Thyroid gland (tissue), 4 donors: ENCODE measurements around the gene SHISA9.

Experiments
- POLR2A ChIP-seq, 2 donors: fragments of 450-650 bp; IDR thresholded peaks; one replicate each; pipeline ENCODE4 v1.6.1; 2017; ENCODE audit warnings: antibody characterized with exemption in 2 of 2, mild to moderate bottlenecking in 2 of 2, moderate library complexity in 1 of 2
- TF ChIP-seq, protein P1 (sequence below), 6 experiments: fragments of 200-600 bp in 3 of 6; fragments of 450-650 bp in 3 of 6; sonication (generic) in 3 of 6; IDR thresholded peaks; one replicate each; pipeline ENCODE4 v1.5.1; 2016 to 2019; ENCODE audit warnings: antibody characterized with exemption in 6 of 6, mild to moderate bottlenecking in 2 of 6, inconsistent platforms in 1 of 6, moderate library complexity in 1 of 6

DNA sequence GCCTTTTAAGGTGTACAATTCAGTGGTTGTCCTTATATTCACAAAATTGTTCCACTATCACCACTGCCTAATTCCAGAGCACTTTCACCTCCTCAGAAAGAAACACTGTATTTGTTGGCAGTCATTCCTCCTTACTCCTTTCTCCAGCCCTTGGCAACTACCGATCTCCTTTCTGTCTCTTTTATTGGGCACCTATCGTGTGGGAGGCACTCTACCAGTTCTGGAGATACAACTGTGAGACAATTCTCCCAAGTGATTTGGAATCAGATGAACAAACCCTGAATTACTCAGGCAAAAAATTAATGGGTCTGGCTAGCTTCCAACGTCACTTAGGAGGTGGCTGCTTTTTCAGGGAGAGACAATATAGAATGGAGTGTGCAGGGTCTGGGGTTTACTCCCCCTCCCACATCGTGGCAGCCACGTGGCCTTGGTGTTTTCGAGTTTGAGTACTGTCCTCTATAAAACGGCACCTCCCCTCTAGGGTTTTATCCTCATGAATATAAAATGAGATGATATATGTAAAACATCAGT, 63.9 kb downstream of the SHISA9 start:
- TF ChIP-seq, protein P1, sequence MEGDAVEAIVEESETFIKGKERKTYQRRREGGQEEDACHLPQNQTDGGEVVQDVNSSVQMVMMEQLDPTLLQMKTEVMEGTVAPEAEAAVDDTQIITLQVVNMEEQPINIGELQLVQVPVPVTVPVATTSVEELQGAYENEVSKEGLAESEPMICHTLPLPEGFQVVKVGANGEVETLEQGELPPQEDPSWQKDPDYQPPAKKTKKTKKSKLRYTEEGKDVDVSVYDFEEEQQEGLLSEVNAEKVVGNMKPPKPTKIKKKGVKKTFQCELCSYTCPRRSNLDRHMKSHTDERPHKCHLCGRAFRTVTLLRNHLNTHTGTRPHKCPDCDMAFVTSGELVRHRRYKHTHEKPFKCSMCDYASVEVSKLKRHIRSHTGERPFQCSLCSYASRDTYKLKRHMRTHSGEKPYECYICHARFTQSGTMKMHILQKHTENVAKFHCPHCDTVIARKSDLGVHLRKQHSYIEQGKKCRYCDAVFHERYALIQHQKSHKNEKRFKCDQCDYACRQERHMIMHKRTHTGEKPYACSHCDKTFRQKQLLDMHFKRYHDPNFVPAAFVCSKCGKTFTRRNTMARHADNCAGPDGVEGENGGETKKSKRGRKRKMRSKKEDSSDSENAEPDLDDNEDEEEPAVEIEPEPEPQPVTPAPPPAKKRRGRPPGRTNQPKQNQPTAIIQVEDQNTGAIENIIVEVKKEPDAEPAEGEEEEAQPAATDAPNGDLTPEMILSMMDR (IDR thresholded peaks at IDR 0.05) = no peak
- TF ChIP-seq POLR2A (IDR thresholded peaks at IDR 0.05) = no peak
